BJ (cell line): ENCODE data around the gene PTPRCAP. TPM values are rescaled to one million over a fixed set of nuclear protein-coding genes. Genes with fewer than 3 reads are reported as not detected.

ENCODE experiments used
- CTCF ChIA-PET: fragments of 350-600 bp; formaldehyde crosslinking; extraction: SDS; loops from one replicate; lab custom pipeline; 2021; ENCODE audit warnings: antibody characterized with exemption, inconsistent platforms; lab: Yijun Ruan, JAX
- POLR2A ChIA-PET: fragments of 300-600 bp; sonication (Branson Sonifier 250); formaldehyde crosslinking; extraction: SDS; loops from one replicate; lab custom pipeline; 2021; ENCODE audit warnings: antibody characterized with exemption; lab: Charles Lee
- DNase-seq: peaks from one replicate; pipeline ENCODE4 v3.0.0-alpha.2; 2011; ENCODE audit warnings: low read depth
- H3K27me3 ChIP-seq: 2 replicates; pipeline ENCODE4 v1.6.0; 2011; ENCODE audit warnings: low read length; ENCODE audit not compliant: control insufficient read depth, insufficient read depth
- H3K36me3 ChIP-seq: 2 replicates; pipeline ENCODE4 v1.5.1; 2011; ENCODE audit warnings: low read length; ENCODE audit not compliant: control insufficient read depth, insufficient read depth
- H3K4me3 ChIP-seq: 2 replicates; pipeline ENCODE4 v1.5.1; 2011; ENCODE audit warnings: low read depth, mild to moderate bottlenecking, control low read depth, low read length
- polyA plus RNA-seq: library from polyadenylated mRNA; depleted of rRNA; stranded (reverse); fragments of >200 nt; gene quantifications from 2 replicates; pipeline ENCODE4 v1.2.3, GENCODE V29; 2011
- TF ChIP-seq, protein P1 (sequence below): IDR thresholded peaks from 2 replicates; pipeline ENCODE4 v1.5.1; 2011; ENCODE audit warnings: low read depth, mild to moderate bottlenecking, control low read depth, inconsistent platforms, low read length, moderate library complexity; ENCODE audit not compliant: insufficient read depth

Gene PTPRCAP
- polyA plus RNA-seq, 1 experiment: 0.43 TPM

DNA sequence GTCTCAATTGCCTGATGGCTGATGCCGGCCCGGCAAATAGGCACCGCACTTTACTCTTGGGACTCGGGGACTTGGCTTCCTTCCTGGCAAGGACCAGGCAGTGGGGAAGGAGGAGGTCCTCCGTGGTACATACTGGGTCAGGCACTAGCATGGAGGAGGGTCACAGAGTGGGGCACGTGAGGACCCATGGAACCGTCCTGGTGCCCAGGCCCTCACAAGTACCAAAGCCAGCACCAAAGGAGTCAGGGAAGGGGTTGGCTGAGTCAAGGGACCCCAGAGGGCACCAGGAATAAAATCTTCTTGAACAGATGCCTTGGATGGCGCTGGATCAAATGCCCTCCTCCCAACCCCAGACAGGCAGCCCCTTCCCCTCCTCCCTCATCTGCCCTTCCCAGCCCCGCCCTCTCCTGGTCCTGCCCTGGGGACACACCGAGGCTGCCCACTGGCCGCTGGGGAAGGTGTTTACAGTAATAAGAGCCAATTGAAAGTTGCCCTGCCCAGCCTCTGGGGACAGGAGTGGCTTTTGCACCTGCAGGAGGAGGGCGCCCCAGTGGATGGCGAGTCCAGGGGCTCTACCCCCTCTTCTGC is 27.6 kb downstream of the PTPRCAP start:
- TF ChIP-seq, protein P1, sequence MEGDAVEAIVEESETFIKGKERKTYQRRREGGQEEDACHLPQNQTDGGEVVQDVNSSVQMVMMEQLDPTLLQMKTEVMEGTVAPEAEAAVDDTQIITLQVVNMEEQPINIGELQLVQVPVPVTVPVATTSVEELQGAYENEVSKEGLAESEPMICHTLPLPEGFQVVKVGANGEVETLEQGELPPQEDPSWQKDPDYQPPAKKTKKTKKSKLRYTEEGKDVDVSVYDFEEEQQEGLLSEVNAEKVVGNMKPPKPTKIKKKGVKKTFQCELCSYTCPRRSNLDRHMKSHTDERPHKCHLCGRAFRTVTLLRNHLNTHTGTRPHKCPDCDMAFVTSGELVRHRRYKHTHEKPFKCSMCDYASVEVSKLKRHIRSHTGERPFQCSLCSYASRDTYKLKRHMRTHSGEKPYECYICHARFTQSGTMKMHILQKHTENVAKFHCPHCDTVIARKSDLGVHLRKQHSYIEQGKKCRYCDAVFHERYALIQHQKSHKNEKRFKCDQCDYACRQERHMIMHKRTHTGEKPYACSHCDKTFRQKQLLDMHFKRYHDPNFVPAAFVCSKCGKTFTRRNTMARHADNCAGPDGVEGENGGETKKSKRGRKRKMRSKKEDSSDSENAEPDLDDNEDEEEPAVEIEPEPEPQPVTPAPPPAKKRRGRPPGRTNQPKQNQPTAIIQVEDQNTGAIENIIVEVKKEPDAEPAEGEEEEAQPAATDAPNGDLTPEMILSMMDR: no peak
- ChIA-PET POLR2A (no interaction called here), CTCF (no interaction called here)
- DNase-seq: no peak
- Histone ChIP-seq H3K27me3 (peaks cover 14% of the 10 kb centered on the region), H3K4me3 (no peak overlapping the region), H3K36me3 (no peaks in the 10 kb centered on the region)

GRCh38 chr11:67409261-67409666 is 28.2 kb downstream of the PTPRCAP start:
- CTCF ChIA-PET: interaction anchor here (1.2 kb wide), 1 partner anchor 58 kb away, joined by 3 read pairs; no protein-coding TSS in a partner anchor
- DNase-seq: no peak
- POLR2A ChIA-PET: no interaction called here
- H3K36me3 ChIP-seq: no peaks in the 10 kb centered on the region
- H3K4me3 ChIP-seq: no peak overlapping the region
- peaks cover 14% of the 10 kb centered on the region for H3K27me3 ChIP-seq
- TF ChIP-seq, protein P1: no peak

GRCh38 chr11:67408437-67409200 is 28.9 kb downstream of the PTPRCAP start:
- H3K36me3 ChIP-seq: no peaks in the 10 kb centered on the region
- CTCF ChIA-PET: interaction anchor here (1.2 kb wide), 1 partner anchor 57 kb away, joined by 3 read pairs; no protein-coding TSS in a partner anchor
- no peak for DNase-seq
- TF ChIP-seq, protein P1: no peak
- H3K4me3 ChIP-seq: no peak overlapping the region
- POLR2A ChIA-PET: no interaction called here
- H3K27me3 ChIP-seq: peaks cover 14% of the 10 kb centered on the region

DNA sequence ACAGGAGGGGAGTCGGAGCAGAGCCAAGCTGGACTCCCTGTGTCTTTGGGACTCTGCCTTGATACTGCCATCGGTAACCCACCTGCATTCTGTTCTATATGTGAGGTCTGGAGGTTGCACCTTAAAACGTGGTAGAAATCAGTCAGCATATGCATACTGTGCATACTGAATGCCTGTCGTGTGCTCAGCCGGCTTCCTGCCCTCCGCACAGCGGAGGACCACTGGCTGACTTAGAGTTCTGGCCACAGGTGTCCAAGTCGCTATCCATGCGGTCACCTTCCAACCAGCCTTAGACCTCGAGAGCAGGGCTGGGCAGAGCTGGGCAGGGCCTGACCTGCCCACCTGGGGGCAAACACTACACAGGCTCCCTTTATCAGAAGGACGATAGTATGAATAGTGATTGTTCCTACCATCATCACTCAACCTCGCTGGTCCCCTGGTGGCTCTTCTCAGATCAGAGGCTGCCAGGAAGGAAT is 29.8 kb downstream of the PTPRCAP start:
- ChIA-PET POLR2A (no interaction called here), CTCF (interaction anchor here (0.8 to 1.0 kb wide), 2 partner anchors 13 to 20 kb away, joined by 4 read pairs; partner anchors contain the start of gene RPS6KB2)
- no peaks in the 10 kb centered on the region for H3K36me3 ChIP-seq
- TF ChIP-seq, protein P1: no peak
- DNase-seq: no peak
- H3K4me3 ChIP-seq: no peak overlapping the region
- H3K27me3 ChIP-seq: peaks cover 14% of the 10 kb centered on the region
